H1 (cell line): Measurements from ENCODE around the gene CELSR1. TPM values are rescaled to one million over a fixed set of nuclear protein-coding genes. Genes with fewer than 3 reads are reported as not detected.

Experiments
- CBX8 ChIP-seq: fragments of 300-800, 300-1000 bp; sonication (generic); IDR thresholded peaks from 2 replicates; pipeline ENCODE4 v1.7.1; 2016; ENCODE audit warnings: low read depth, low read length, borderline replicate concordance
- CREB1 ChIP-seq: IDR thresholded peaks from 2 replicates; pipeline ENCODE4 v1.6.1; 2012; ENCODE audit warnings: inconsistent platforms
- EZH2 ChIP-seq: fragments of 200-600 bp; sonication (generic); IDR thresholded peaks from 2 replicates; pipeline ENCODE4 v1.7.1; 2012; ENCODE audit warnings: low read depth, mild to moderate bottlenecking, moderate library complexity, low read length, inconsistent platforms; ENCODE audit not compliant: severe bottlenecking
- GABPA ChIP-seq: IDR thresholded peaks from 2 replicates; pipeline ENCODE4 v1.6.1; 2011; ENCODE audit warnings: mild to moderate bottlenecking, low read length, moderate library complexity, borderline replicate concordance; ENCODE audit not compliant: insufficient read depth
- JUND ChIP-seq: IDR thresholded peaks from 2 replicates; pipeline ENCODE4 v1.6.1; 2011; ENCODE audit warnings: mild to moderate bottlenecking, improper control_type of control experiment, low read length
- POLR2A ChIP-seq, 2 experiments: IDR thresholded peaks; 1 replicate in 1 of 2; 2 replicates in 1 of 2; pipeline ENCODE4 v1.6.1; 2011; ENCODE audit warnings: low read depth in 2 of 2, low read length in 2 of 2, mild to moderate bottlenecking in 2 of 2; ENCODE audit errors: control extremely low read depth in 1 of 2
- SAP30 ChIP-seq: fragments of 300-600 bp; sonication (generic); IDR thresholded peaks from 2 replicates; pipeline ENCODE4 v1.7.1; 2012; ENCODE audit warnings: low read length, moderate library complexity, mild to moderate bottlenecking, inconsistent platforms; ENCODE audit not compliant: insufficient read depth, insufficient replicate concordance
- SRF ChIP-seq: IDR thresholded peaks from 2 replicates; pipeline ENCODE4 v1.6.1; 2011; ENCODE audit warnings: mild to moderate bottlenecking, low read depth, low read length, moderate library complexity
- polyA plus RNA-seq, 7 experiments: library from polyadenylated mRNA; depleted of rRNA in 3 of 7; stranded (reverse) in 5 of 7; unstranded in 2 of 7; fragments of >200 nt in 5 of 7; fragments of 200-250 nt in 2 of 7; gene quantifications; 1 replicate in 5 of 7; 2 replicates in 1 of 7; 4 replicates in 1 of 7; pipeline versions ENCODE4 v1.2.1 to v1.2.3, GENCODE V29; 2011 to 2013; ENCODE audit warnings: missing spikeins in 2 of 7, mixed read lengths in 2 of 7
- total RNA-seq: library from RNA; stranded (reverse); fragmentation: NEBNext Ultra II Directional; extraction: Animal tissue kit (Norgen Biotek cat#: 25700); gene quantifications from 2 replicates; pipeline ENCODE4 v1.2.1, GENCODE V29; 2021

CELSR1 gene
- total and polyA plus RNA-seq, 2 of the 8 experiments (the other 6 are each of a cell fraction or from before 2014, with no cell fraction given) = 9.0 to 12.4 TPM

DNA sequence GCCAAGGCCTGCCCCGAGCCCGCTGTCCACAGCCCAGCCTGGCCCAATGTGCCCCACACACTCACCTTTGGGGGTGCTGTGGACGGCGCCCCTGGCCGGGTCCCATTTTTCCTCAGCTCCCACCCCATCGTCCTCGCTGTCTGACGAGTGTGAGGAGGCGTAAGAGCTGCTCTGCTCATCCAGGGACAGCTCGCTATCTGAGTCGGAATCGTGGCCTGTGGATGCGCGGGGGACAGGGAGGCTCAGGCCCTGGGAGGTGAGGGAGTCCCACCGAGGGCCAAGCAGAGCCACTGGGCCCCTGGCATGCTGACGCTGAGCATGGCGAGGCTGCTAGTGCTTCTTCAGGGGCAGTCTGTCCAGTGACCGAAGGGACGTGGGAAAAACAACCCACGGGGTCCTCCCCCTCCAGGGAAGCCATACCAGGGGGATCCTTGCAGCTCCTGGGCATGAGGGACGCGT is 172.2 kb downstream of the CELSR1 start (continued):
- TF ChIP-seq CREB1 (no peak), JUND (no peak), SAP30 (no peak), EZH2 (no peak), CBX8 (no peak), GABPA (no peak), POLR2A (IDR thresholded peaks at IDR 0.05; ENCODE audit: control extremely low read depth in 1 of 2, low read depth in 2 of 2, low read length in 2 of 2) (no peak), SRF (no peak)
- TF ChIP-seq, all 59 proteins: peak for 0
